GM18861 (cell line): ENCODE data around the gene R3HDM1.
"Not testable (repeated sequence)": the region's sequence is repeated elsewhere in the genome, so short reads cannot be mapped to it uniquely, and the experiment has no call there.

Experiments used
- ATAC-seq: cut with Tn5 transposase; IDR thresholded peaks from one replicate; pipeline ENCODE4 v1.9.1; 2021; ENCODE audit not compliant: unreplicated experiment

The R3HDM1 gene

GRCh38 chr2:135708159-135708558 lies 176.9 kb downstream of the R3HDM1 start:
- ATAC-seq: no peak

GRCh38 chr2:135709992-135710391 lies 178.7 kb downstream of the R3HDM1 start:
- peak; percentile 66 for ATAC-seq

- not testable (repeated sequence) for ATAC-seq
These were observed 183.8 kb downstream of the R3HDM1 start for GRCh38 chr2:135715086-135715485.

- no peak for ATAC-seq
These were observed 196.9 kb downstream of the R3HDM1 start for GRCh38 chr2:135728064-135728743.

DNA sequence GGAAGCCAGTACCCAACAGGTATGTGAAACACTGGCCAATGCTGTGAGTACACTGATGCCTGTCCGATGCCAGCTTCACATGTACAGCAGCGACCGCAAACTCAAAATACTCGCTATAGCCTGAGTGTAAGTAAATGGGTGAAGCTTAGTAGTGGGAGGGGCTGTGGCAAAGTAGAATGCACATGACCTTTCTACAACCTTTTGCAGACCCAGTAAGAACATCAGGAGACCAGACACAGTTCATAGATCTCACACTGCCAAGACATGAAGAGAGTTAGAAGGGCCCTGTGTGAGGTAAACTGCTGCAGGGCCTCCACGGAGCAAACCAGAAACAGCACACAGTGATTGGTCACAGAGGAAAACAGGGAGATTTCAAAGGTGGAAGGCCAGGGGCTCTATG lies 201.3 kb downstream of the R3HDM1 start:
- ATAC-seq: no peak

- no peak for ATAC-seq
These were observed 201.8 kb downstream of the R3HDM1 start for GRCh38 chr2:135733045-135733444.

DNA sequence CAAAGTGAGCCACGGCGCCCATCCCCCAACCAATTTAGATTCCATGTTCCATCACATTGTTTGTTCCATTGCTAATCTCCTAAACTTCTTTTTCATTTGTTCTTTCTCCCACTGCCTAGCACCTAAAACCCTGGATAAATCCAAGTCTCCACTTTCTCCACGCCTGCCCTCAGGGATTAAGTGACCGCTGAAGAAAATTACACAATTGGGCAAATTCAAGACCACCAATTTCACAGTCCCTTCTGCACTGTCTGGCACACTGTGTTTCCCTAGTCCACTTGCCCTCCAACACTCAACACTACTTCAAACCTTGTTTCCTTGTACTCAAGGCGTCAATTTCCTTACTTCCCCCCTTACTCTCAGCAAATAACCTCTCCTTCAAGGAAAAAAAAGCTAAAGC lies 205.3 kb downstream of the R3HDM1 start:
- ATAC-seq: no peak

- no peak for ATAC-seq
These were observed 208.9 kb downstream of the R3HDM1 start for GRCh38 chr2:135740206-135740605.

DNA sequence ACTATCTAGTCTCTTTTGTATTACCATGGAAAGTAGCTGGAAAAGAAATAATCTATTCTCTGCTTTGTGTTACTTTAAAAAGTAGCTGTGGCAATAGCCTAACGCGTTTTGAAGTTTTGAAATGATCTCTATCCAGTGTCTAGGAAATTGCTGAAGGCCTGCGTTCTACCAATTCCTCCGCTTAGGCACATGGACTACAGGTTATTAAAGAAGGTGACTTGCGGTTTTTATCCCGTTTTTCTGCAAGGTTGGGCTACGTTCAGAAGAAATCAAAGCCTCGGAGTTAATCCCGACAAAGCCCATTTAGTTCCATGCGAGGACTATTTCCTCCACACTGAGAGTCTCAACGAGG lies 209.7 kb downstream of the R3HDM1 start:
- ATAC-seq: no peak

GRCh38 chr2:135741395-135742324 lies 210.4 kb downstream of the R3HDM1 start, which contains the start of gene UBXN4:
UBXN4 (plus strand) TSS chr2:135741855; CDS start chr2:135741930, 75 bp downstream.
- ATAC-seq: peak; percentile 80

DNA sequence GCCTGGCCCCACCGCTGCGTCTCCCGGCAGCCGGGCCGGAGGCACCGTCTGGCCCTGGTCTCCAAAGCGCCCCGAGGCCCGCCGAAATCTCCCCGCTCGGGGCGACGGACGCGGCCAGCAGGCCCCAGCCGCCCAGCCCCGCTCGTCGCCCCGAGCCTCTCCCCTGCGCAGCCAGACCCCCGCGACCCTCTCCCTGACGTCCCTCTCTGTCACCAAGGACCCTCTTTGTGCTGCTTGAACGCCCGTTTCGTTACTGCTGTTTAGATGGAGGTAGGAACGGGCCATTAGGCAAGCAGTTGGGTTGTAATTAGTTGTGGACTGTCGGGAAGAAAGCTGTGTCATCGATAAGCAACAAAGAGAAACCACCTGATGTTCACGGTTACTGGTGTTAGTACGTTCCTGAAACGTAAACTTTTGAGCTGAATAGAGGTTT lies 211.1 kb downstream of the R3HDM1 start:
- peak; percentile 6 for ATAC-seq

- no peak for ATAC-seq
These were observed 212.6 kb downstream of the R3HDM1 start for GRCh38 chr2:135743860-135744259.

DNA sequence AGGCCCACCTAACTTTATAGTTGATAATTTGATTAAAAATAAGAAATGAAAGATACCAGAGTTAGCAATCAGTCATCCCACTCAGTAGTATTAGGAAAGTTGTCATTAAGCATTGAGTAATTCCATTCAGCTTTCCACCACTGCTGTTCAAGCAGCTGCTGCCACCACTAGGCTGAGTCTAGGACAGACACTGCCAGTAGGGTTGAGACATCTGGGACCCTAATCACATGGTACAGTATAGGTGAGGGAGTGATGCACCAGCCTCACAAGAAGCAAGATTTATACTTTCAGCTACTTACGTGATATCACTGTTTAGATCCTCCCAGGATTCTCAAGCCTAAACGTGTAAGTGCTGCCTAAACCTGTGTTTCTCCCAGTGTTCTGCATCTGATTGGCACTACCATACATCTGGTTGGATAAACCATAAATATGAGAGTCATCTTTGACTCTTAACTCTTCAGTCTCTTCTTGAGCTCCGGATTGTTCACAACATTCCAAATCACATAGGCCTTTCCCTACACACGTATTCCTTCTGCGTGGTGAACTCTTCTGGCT lies 213.6 kb downstream of the R3HDM1 start:
- peak; percentile 31 for ATAC-seq

DNA sequence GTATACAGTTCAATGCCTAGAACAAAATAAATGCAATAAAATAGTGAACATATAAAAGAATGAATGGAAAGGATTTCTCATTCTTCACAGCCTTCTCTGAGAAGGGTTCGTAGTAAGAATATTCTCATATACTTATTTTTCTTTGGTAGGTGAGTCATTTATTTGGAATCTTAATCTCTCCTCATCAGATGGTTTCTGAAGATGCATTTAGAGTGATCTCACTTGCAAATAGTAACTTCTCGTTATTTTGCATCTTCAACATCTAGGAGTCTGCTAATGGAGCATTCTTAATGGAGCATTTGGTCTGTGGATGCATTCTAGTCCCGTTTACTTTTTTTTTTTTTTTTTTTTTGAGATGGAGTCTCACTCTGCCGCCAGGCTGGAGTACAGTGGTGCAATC lies 214.3 kb downstream of the R3HDM1 start:
- ATAC-seq: no peak

GRCh38 chr2:135755573-135755972 lies 224.3 kb downstream of the R3HDM1 start:
- ATAC-seq: no peak

GRCh38 chr2:135756692-135757091 lies 225.4 kb downstream of the R3HDM1 start:
- ATAC-seq: no peak

DNA sequence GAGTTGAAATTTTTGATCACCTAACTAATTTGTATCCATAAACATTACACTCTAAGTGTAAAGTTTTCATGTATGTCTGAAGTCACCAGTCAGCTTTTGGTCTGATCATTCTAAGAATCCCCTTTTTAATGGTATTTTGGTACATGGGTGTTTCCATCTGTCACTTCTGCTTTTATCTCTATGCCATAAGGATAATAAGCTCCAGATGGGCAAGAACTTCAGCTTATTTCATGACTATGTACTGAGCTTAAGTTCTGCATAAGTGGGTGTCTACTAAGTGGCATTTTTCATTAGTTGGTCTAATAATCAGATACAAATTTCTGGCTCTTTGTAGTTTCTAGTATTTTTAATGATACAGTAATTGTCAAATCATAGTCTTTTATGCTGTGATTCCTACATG lies 230.7 kb downstream of the R3HDM1 start:
- no peak for ATAC-seq

DNA sequence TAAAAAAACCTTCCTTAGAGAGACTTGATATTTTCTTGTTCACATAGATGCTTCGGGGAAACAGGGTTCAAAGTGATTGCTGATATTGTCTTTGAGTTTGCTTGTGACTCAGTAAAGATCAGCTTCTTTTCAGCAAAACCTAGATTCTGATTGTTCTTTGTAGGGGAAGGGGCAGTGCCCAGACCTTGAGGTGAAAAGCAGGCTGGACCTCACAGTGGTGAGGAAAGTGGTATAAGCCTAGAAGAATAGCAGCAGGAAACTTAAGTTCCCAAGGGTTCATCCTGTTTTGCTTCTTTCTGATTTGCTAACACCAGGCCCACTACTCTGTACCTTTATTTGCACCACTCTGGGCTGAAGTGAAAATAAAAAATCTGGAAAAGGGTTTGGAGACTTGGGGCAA lies 231.2 kb downstream of the R3HDM1 start:
- ATAC-seq: no peak

DNA sequence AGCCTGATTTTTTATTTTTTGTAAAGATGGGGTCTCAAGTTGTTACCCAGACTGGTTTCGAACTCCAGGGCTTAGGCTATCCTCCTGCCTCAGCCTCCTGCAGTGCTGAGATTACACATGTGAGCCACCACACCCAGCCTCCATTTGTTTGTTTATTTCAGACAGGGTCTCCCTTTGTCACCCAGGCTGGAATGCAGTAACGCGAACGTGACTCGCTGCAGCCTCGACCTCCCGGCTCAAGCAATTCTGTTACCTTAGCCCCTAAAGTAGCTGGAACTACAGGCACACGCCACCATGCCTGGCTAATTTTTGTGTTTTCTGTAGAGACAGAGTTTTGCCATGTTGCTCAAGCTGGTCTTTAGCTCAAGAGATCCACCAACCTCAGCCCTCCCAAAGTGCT lies 237.6 kb downstream of the R3HDM1 start:
- ATAC-seq: no peak

GRCh38 chr2:135773319-135773718 lies 242.0 kb downstream of the R3HDM1 start:
- no peak for ATAC-seq

DNA sequence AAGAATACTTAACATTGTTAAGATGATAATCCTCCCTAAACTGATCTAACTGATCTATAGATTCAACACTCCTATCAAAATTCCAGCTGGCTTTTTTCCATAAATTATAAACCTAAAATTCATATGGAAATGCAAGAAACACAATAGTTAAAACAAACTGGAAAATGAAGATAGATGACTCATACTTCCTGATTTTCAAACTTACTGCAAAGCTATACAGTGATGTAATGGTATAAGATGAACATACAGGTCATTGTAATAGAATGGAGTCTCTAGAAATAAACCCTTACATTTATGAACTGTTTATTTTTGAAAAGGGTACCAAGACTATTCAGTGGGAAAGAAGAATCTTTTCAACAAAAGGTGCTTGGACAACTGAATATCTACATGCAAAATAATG lies 242.6 kb downstream of the R3HDM1 start:
- ATAC-seq: no peak
